Measurements from ENCODE around the gene CCDC183. TPM values are rescaled to one million over a fixed set of nuclear protein-coding genes. Genes with fewer than 3 reads are reported as not detected.

CCDC183 gene
- total RNA-seq, 4 donors from 2014 or later, result 25.2 to 161 (median 63.5) TPM

GRCh38 chr9:136748666-136749611, 47.2 kb upstream of the CCDC183 start:
- no peaks in the 10 kb centered on the region for H3K36me3 ChIP-seq
- intact Hi-C loops (cut with DNase I; ENCODE audit: low total_unique reads) (no loop called here), in situ Hi-C loops (cut with MboI; ENCODE audit: low pct_ligation_motif_present in 1 of 4, low pct_unique_long_range_greater_than_20kb in 1 of 4, low sequenced_read_pairs in 3 of 4) (no loop called here)
- DNase-seq, result no peak
- H3K27me3 ChIP-seq, result peaks cover 20% of the 10 kb centered on the region
- H3K27ac ChIP-seq, result peak overlapping the region in 1 of 4 donors; percentile 43
- H3K4me1 ChIP-seq, result no peaks in the 10 kb centered on the region
- TF ChIP-seq, protein P1, sequence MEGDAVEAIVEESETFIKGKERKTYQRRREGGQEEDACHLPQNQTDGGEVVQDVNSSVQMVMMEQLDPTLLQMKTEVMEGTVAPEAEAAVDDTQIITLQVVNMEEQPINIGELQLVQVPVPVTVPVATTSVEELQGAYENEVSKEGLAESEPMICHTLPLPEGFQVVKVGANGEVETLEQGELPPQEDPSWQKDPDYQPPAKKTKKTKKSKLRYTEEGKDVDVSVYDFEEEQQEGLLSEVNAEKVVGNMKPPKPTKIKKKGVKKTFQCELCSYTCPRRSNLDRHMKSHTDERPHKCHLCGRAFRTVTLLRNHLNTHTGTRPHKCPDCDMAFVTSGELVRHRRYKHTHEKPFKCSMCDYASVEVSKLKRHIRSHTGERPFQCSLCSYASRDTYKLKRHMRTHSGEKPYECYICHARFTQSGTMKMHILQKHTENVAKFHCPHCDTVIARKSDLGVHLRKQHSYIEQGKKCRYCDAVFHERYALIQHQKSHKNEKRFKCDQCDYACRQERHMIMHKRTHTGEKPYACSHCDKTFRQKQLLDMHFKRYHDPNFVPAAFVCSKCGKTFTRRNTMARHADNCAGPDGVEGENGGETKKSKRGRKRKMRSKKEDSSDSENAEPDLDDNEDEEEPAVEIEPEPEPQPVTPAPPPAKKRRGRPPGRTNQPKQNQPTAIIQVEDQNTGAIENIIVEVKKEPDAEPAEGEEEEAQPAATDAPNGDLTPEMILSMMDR (IDR thresholded peaks at IDR 0.05), result no peak
- TF ChIP-seq EP300 (IDR thresholded peaks at IDR 0.05; ENCODE audit: low read depth) (no peak), POLR2A (IDR thresholded peaks at IDR 0.05) (no peak), POLR2AphosphoS5 (IDR thresholded peaks at IDR 0.05) (no peak)
- H3K4me3 ChIP-seq, result no peak overlapping the region
- 83 to 90% methylated on average over 1 to 17 of the region's 21 CpGs for whole genome bisulfite sequencing, 2 donors (ENCODE audit: low coverage in 1 of 2)
- no peaks in the 10 kb centered on the region for H3K9me3 ChIP-seq

DNA sequence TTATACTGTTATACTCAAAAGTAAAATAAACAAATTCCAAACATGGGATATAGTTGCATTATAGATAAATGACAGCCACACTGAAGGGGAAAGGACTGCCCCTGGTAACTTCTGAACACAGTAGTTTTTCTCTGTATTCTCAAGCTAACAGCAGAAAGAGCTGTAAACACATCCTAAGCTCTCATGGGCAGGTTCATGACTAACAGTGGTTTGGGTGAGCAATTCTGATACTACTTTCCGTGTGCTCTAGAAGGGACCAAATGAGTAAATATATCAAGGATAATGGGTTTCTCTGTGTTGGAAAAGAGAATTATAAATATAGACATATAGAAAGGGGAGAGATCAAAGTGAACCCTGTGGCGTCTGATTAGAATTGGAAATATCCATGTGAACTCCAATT, 45.6 kb upstream of the CCDC183 start:
- TF ChIP-seq POLR2A (IDR thresholded peaks at IDR 0.05) (no peak), EP300 (IDR thresholded peaks at IDR 0.05; ENCODE audit: low read depth) (no peak), POLR2AphosphoS5 (IDR thresholded peaks at IDR 0.05) (no peak)
- TF ChIP-seq, protein P1 (IDR thresholded peaks at IDR 0.05), result no peak
- H3K9me3 ChIP-seq, result peaks cover 0 to 2% of the 10 kb centered on the region in 2 donors
- intact Hi-C loops (cut with DNase I; ENCODE audit: low total_unique reads), result no loop called here
- 52 to 55% methylated on average over 2 of the region's 2 CpGs for WGBS, 2 donors (ENCODE audit: low coverage in 1 of 2)
- H3K4me3 ChIP-seq, result no peak overlapping the region
- in situ Hi-C loops (cut with MboI; ENCODE audit: low pct_ligation_motif_present in 1 of 4, low pct_unique_long_range_greater_than_20kb in 1 of 4, low sequenced_read_pairs in 3 of 4), result no loop called here
- H3K27ac ChIP-seq, result no peak overlapping the region
- H3K4me1 ChIP-seq, result no peaks in the 10 kb centered on the region
- no peaks in the 10 kb centered on the region for H3K36me3 ChIP-seq
- peaks cover 16% of the 10 kb centered on the region for H3K27me3 ChIP-seq
- DNase-seq, result no peak

DNA sequence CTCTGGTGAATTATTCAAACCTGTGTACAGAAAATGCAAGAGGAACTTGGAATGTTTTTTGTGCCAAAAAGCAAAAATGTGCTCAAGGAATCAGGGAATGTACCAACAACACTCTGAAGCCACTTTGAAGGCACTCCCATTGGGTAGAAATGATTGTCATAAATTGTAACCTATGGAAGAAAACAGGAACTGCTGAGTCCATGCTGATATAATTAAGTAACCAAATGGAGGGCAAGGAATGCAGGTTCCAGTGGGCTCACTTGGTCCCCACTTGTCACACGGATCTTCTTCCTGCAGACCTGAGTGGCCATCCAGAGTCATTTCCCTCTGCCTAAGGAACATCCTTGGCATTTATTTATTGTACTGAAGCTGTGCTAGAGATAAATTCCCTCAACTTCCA, 44.9 kb upstream of the CCDC183 start:
- Histone ChIP-seq H3K27ac (no peak overlapping the region), H3K27me3 (peaks cover 16% of the 10 kb centered on the region), H3K9me3 (peaks cover 0 to 4% of the 10 kb centered on the region in 2 donors), H3K4me1 (no peaks in the 10 kb centered on the region), H3K4me3 (no peak overlapping the region), H3K36me3 (no peaks in the 10 kb centered on the region)
- in situ Hi-C loops (cut with MboI; ENCODE audit: low pct_ligation_motif_present in 1 of 4, low pct_unique_long_range_greater_than_20kb in 1 of 4, low sequenced_read_pairs in 3 of 4), result no loop called here
- WGBS, 2 donors (ENCODE audit: low coverage in 1 of 2), result 84% methylated on average over 1 of the region's 1 CpG; no CpG with 5 or more reads in 1 of the 2 donors
- TF ChIP-seq POLR2AphosphoS5 (IDR thresholded peaks at IDR 0.05), result no peak
- no peak for TF ChIP-seq POLR2A (IDR thresholded peaks at IDR 0.05)
- TF ChIP-seq, protein P1 (IDR thresholded peaks at IDR 0.05), result no peak
- no peak for TF ChIP-seq EP300 (IDR thresholded peaks at IDR 0.05; ENCODE audit: low read depth)
- intact Hi-C loops (cut with DNase I; ENCODE audit: low total_unique reads), result no loop called here
- DNase-seq, result no peak

- Histone ChIP-seq H3K4me1 (no peaks in the 10 kb centered on the region), H3K36me3 (no peaks in the 10 kb centered on the region), H3K9me3 (peaks cover 0 to 4% of the 10 kb centered on the region in 2 donors), H3K27me3 (peaks cover 16% of the 10 kb centered on the region), H3K27ac (no peak overlapping the region), H3K4me3 (no peak overlapping the region)
- intact Hi-C loops (cut with DNase I; ENCODE audit: low total_unique reads), result no loop called here
- TF ChIP-seq, protein P1 (IDR thresholded peaks at IDR 0.05), result no peak
- TF ChIP-seq POLR2A (IDR thresholded peaks at IDR 0.05) (no peak), EP300 (IDR thresholded peaks at IDR 0.05; ENCODE audit: low read depth) (no peak), POLR2AphosphoS5 (IDR thresholded peaks at IDR 0.05) (no peak)
- no peak for DNase-seq
- in situ Hi-C loops (cut with MboI; ENCODE audit: low pct_ligation_motif_present in 1 of 4, low pct_unique_long_range_greater_than_20kb in 1 of 4, low sequenced_read_pairs in 3 of 4), result no loop called here
Measured at GRCh38 chr9:136751814-136752213, 44.3 kb upstream of the CCDC183 start.
